Parathyroid adenoma (tissue), 2 donors: ENCODE results near the gene GARIN3.
"Not testable (repeated sequence)": the region's sequence is repeated elsewhere in the genome, so short reads cannot be mapped to it uniquely, and the experiment has no call there.

Experiments
- H2AFZ ChIP-seq: fragments of 300-600 bp; sonication (generic); one replicate; pipeline ENCODE4 v1.7.0; 2017; ENCODE audit warnings: antibody characterized with exemption, mild to moderate bottlenecking
- H3K27ac ChIP-seq: fragments of 300-600 bp; sonication (generic); one replicate; pipeline ENCODE4 v1.7.0; 2017
- H3K27me3 ChIP-seq: fragments of 300-600 bp; sonication (generic); one replicate; pipeline ENCODE4 v1.7.0; 2017; ENCODE audit warnings: low read length; ENCODE audit not compliant: control insufficient read depth, insufficient read depth
- H3K36me3 ChIP-seq: fragments of 300-600 bp; sonication (generic); one replicate; pipeline ENCODE4 v1.7.0; 2017; ENCODE audit warnings: low read length; ENCODE audit not compliant: control insufficient read depth, insufficient read depth
- H3K4me1 ChIP-seq: fragments of 300-600 bp; sonication (generic); one replicate; pipeline ENCODE4 v1.7.0; 2017; ENCODE audit warnings: control low read depth
- H3K4me2 ChIP-seq: fragments of 300-600 bp; sonication (generic); one replicate; pipeline ENCODE4 v1.7.0; 2017; ENCODE audit warnings: low read length
- H3K4me3 ChIP-seq: fragments of 300-600 bp; sonication (generic); one replicate; pipeline ENCODE4 v1.7.0; 2017; ENCODE audit warnings: low read depth, low read length
- H3K79me2 ChIP-seq: fragments of 300-600 bp; sonication (generic); one replicate; pipeline ENCODE4 v1.7.0; 2017; ENCODE audit warnings: control low read depth
- H3K9ac ChIP-seq: fragments of 300-600 bp; sonication (generic); one replicate; pipeline ENCODE4 v1.7.0; 2017; ENCODE audit warnings: mild to moderate bottlenecking
- H3K9me3 ChIP-seq: fragments of 300-600 bp; sonication (generic); one replicate; pipeline ENCODE4 v1.7.0; 2017; ENCODE audit warnings: low read length; ENCODE audit not compliant: control insufficient read depth
- TF ChIP-seq, protein P1 (sequence below): fragments of 300-600 bp; sonication (generic); IDR thresholded peaks from one replicate; pipeline ENCODE4 v1.7.0; 2017; ENCODE audit warnings: antibody characterized with exemption, mild to moderate bottlenecking
- donor health status: primary hyperparathyroidism.

GARIN3 gene

DNA sequence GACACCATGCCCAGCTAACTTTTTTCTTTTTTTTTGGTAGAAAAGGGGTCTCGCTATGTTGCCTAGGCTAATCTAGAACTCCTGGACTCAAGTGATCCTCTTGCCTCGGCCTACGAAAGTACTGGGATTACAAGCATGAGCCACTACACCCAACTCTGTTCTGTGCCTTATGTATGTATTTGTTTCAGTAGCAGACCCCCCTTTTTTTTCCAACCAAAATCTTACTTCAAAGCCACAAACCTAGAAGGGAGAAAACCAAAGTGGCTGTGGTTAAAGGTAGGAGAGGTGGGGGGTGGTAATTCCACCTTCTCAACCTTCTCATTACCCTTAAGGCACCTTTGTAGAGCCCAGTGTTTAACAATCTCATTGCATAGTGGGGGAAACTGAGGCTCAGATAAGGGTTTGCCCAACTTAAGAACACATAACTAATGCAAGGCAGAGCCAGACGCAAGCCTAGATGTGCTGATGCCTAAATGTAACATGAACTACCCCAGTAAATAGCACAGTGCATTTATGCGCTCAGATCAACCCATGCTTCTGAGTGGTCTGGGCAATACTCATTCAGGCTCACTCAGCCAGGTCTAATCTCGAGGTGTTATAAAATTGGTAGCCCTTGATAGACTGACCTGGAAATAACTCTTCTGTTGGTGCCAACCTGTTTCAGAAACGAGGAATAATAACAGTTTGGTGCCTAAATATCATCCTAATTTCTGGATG is 47.6 kb upstream of the GARIN3 start:
- Histone ChIP-seq H3K36me3 (no peaks in the 10 kb centered on the region), H3K4me1 (no peaks in the 10 kb centered on the region), H3K4me2 (no peak overlapping the region), H3K4me3 (no peak overlapping the region), H3K27me3 (no peaks in the 10 kb centered on the region), H3K27ac (no peak overlapping the region), H3K9me3 (no peaks in the 10 kb centered on the region), H3K9ac (no peak overlapping the region), H3K79me2 (no peaks in the 10 kb centered on the region), H2AFZ (no peak overlapping the region)
- TF ChIP-seq, protein P1, sequence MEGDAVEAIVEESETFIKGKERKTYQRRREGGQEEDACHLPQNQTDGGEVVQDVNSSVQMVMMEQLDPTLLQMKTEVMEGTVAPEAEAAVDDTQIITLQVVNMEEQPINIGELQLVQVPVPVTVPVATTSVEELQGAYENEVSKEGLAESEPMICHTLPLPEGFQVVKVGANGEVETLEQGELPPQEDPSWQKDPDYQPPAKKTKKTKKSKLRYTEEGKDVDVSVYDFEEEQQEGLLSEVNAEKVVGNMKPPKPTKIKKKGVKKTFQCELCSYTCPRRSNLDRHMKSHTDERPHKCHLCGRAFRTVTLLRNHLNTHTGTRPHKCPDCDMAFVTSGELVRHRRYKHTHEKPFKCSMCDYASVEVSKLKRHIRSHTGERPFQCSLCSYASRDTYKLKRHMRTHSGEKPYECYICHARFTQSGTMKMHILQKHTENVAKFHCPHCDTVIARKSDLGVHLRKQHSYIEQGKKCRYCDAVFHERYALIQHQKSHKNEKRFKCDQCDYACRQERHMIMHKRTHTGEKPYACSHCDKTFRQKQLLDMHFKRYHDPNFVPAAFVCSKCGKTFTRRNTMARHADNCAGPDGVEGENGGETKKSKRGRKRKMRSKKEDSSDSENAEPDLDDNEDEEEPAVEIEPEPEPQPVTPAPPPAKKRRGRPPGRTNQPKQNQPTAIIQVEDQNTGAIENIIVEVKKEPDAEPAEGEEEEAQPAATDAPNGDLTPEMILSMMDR: no peak

DNA sequence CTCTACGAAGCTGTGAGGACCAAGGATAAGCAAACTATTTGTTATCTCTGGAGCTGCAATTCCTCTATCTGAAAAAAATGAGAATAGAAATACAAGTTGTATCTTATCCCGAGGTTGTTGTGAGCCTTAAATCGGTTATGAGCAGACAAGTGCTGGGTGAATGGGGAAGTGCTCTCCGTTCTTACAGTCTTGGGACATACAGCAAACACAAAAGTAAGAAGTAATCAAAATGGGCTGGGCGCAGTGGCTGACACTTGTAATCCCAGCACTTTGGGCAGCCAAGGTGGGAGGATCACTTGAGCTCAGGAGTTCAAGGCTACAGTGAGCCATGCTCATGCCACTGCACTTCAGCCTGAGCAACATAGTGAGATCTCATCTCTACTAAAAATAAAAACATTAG is 46.2 kb upstream of the GARIN3 start:
- Histone ChIP-seq H2AFZ (no peak overlapping the region), H3K9me3 (no peaks in the 10 kb centered on the region), H3K4me3 (no peak overlapping the region), H3K79me2 (no peaks in the 10 kb centered on the region), H3K27ac (no peak overlapping the region), H3K36me3 (no peaks in the 10 kb centered on the region), H3K4me2 (no peak overlapping the region), H3K4me1 (no peaks in the 10 kb centered on the region), H3K9ac (no peak overlapping the region), H3K27me3 (no peaks in the 10 kb centered on the region)
- TF ChIP-seq, protein P1: no peak

DNA sequence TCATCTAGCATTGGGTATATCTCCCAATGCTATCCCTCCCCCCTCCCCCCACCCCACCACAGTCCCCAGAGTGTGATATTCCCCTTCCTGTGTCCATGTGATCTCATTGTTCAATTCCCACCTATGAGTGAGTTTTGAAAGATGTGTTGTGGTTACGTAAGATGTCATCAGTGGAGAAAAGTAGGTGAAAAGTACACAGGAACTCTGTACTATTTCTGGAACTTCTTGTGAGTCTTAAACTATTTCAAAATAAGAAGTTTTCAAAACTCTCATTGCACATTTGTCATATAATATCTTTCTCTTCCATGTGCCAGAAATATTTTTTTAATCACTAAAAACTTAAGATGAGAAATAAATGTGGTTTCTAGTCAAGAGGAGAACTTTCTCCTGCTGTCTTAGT is 44.6 kb upstream of the GARIN3 start:
- H3K4me2 ChIP-seq, H2AFZ ChIP-seq, H3K4me1 ChIP-seq, H3K79me2 ChIP-seq, H3K9me3 ChIP-seq, H3K9ac ChIP-seq, H3K36me3 ChIP-seq, H3K27ac ChIP-seq, H3K4me3 ChIP-seq, H3K27me3 ChIP-seq: not testable (repeated sequence)

DNA sequence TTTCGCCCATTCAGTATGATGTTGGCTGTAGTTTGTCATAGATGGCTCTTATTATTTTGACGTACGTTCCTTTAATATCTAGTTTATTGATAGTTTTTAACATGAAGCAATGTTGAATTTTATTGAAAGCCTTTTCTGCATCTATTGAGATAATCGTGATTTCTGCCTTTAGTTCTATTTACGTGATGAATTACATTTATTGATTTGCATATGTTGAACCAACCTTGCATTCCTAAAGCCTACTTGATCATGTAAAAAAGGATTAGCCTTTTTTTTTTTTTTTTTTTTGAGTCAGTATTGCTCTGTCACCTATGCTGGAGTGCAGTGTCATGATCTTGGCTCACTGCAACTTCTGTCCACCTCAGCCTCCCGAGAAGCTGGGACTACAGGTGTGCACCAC is 39.6 kb upstream of the GARIN3 start:
- no peak overlapping the region for H3K4me3 ChIP-seq
- H2AFZ ChIP-seq: no peak overlapping the region
- H3K4me2 ChIP-seq: no peak overlapping the region
- H3K36me3 ChIP-seq: no peaks in the 10 kb centered on the region
- H3K27me3 ChIP-seq: no peaks in the 10 kb centered on the region
- TF ChIP-seq, protein P1: no peak
- H3K27ac ChIP-seq: no peak overlapping the region
- no peaks in the 10 kb centered on the region for H3K4me1 ChIP-seq
- no peak overlapping the region for H3K9ac ChIP-seq
- H3K9me3 ChIP-seq: no peaks in the 10 kb centered on the region
- H3K79me2 ChIP-seq: no peaks in the 10 kb centered on the region

DNA sequence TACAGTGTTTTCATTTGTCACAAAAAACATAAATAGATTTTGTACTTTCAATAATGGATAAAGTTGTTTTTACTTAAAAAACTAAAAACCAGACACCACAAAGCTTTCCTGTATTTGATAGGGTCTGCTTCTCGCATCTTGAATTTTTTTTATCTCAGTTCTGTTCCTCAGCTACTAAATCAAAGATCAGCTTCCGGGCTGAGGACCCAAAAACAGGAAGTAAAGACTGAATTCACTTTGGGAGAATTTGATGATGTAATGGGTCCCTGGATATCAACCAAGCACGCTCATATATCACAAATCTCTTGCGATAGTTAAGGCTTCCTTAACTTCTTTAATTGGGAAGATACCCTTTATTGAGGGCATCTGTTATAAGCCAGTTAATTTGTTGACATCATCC is 38.7 kb upstream of the GARIN3 start:
- Histone ChIP-seq H3K27ac (no peak overlapping the region), H2AFZ (no peak overlapping the region), H3K36me3 (no peaks in the 10 kb centered on the region), H3K4me3 (no peak overlapping the region), H3K4me2 (no peak overlapping the region), H3K4me1 (no peaks in the 10 kb centered on the region), H3K27me3 (no peaks in the 10 kb centered on the region), H3K9ac (no peak overlapping the region), H3K79me2 (no peaks in the 10 kb centered on the region), H3K9me3 (no peaks in the 10 kb centered on the region)
- TF ChIP-seq, protein P1: no peak
